Uterus (tissue), 4 donors: ENCODE measurements around the gene SLIT3. TPM values are rescaled to one million over a fixed set of nuclear protein-coding genes. Genes with fewer than 3 reads are reported as not detected.

Source experiments
- DNase-seq, 2 donors: peaks; one replicate each; pipeline ENCODE4 v3.0.0-alpha.2; 2019 to 2020
- H3K27ac ChIP-seq, 2 donors: fragments of 200-600 bp; sonication (generic); 1 replicate in 1 of 2; 2 replicates in 1 of 2; pipeline ENCODE4 v1.5.1; 2016 to 2018
- H3K27me3 ChIP-seq, 2 donors: fragments of 200-600 bp; sonication (generic); one replicate each; pipeline ENCODE4 v1.5.1; 2018 to 2019; ENCODE audit warnings: control low read depth in 1 of 2
- H3K36me3 ChIP-seq, 2 donors: fragments of 200-600 bp; sonication (generic); one replicate each; pipeline ENCODE4 v1.5.1; 2019; ENCODE audit warnings: control low read depth in 1 of 2
- H3K4me1 ChIP-seq, 2 donors: fragments of 200-600 bp; sonication (generic); one replicate each; pipeline ENCODE4 v1.5.1; 2018 to 2019; ENCODE audit warnings: control low read depth in 1 of 2
- H3K4me3 ChIP-seq, 2 donors: fragments of 200-600 bp; sonication (generic); 1 replicate in 1 of 2; 2 replicates in 1 of 2; pipeline ENCODE4 v1.5.1; 2018 to 2019; ENCODE audit warnings: mild to moderate bottlenecking in 1 of 2
- H3K9me3 ChIP-seq, 2 donors: fragments of 200-600 bp; sonication (generic); one replicate each; pipeline ENCODE4 v1.5.1; 2019; ENCODE audit warnings: control low read depth in 1 of 2
- CTCF ChIP-seq, 4 experiments: fragments of 200-600 bp in 2 of 4; fragments of 450-650 bp in 2 of 4; sonication (generic) in 2 of 4; IDR thresholded peaks; one replicate each; pipeline ENCODE4 v1.5.1; 2016 to 2019; ENCODE audit warnings: antibody characterized with exemption in 4 of 4, mild to moderate bottlenecking in 2 of 4, moderate library complexity in 1 of 4
- POLR2A ChIP-seq, 2 donors: fragments of 450-650 bp; IDR thresholded peaks; one replicate each; pipeline ENCODE4 v1.6.1; 2016; ENCODE audit warnings: antibody characterized with exemption in 2 of 2, mild to moderate bottlenecking in 1 of 2, moderate library complexity in 1 of 2
- intact Hi-C: fragments of 100-400 bp; cut with DNase I; formaldehyde crosslinking; loops from one replicate; pipeline ENCODE4 v1.15.1; 2023; ENCODE audit warnings: low total_unique reads
- total RNA-seq, 4 donors: library from RNA; depleted of rRNA in 3 of 4; stranded (reverse); fragments of >200 nt in 3 of 4; gene quantifications; one replicate each; pipeline versions ENCODE4 v1.1.0 to v1.2.4, GENCODE V29; 2014 to 2023
- donor health status: DM: yes; HTN: yes; CAD: no.

The SLIT3 gene
- total RNA-seq, 4 donors from 2014 or later: 9.4 to 62.2 (median 28.1) TPM

- no peaks in the 10 kb centered on the region for H3K9me3 ChIP-seq
- no peaks in the 10 kb centered on the region for H3K36me3 ChIP-seq
- no peak for DNase-seq
- TF ChIP-seq POLR2A (IDR thresholded peaks at IDR 0.05) (no peak), CTCF (IDR thresholded peaks at IDR 0.05) (no peak)
- no peaks in the 10 kb centered on the region for H3K4me1 ChIP-seq
- intact Hi-C loops: no loop called here
- H3K27me3 ChIP-seq: no peaks in the 10 kb centered on the region
- H3K4me3 ChIP-seq: no peak overlapping the region
- H3K27ac ChIP-seq: no peak overlapping the region
Measured at GRCh38 chr5:168962306-168962705, 338.6 kb downstream of the SLIT3 start.

- no peak overlapping the region for H3K4me3 ChIP-seq
- H3K4me1 ChIP-seq: no peaks in the 10 kb centered on the region
- TF ChIP-seq CTCF (IDR thresholded peaks at IDR 0.05): no peak
- TF ChIP-seq POLR2A (IDR thresholded peaks at IDR 0.05): no peak
- H3K9me3 ChIP-seq: no peaks in the 10 kb centered on the region
- no peak for DNase-seq
- H3K36me3 ChIP-seq: no peaks in the 10 kb centered on the region
- no peaks in the 10 kb centered on the region for H3K27me3 ChIP-seq
- H3K27ac ChIP-seq: no peak overlapping the region
- intact Hi-C loops: no loop called here
Measured at GRCh38 chr5:168961681-168962080, 339.3 kb downstream of the SLIT3 start.

GRCh38 chr5:168960497-168960896 lies 340.4 kb downstream of the SLIT3 start:
- Histone ChIP-seq H3K27ac (no peak overlapping the region), H3K4me1 (no peaks in the 10 kb centered on the region), H3K9me3 (no peaks in the 10 kb centered on the region), H3K36me3 (no peaks in the 10 kb centered on the region), H3K27me3 (no peaks in the 10 kb centered on the region), H3K4me3 (no peak overlapping the region)
- intact Hi-C loops: no loop called here
- no peak for TF ChIP-seq POLR2A (IDR thresholded peaks at IDR 0.05)
- no peak for TF ChIP-seq CTCF (IDR thresholded peaks at IDR 0.05)
- DNase-seq: no peak

- Histone ChIP-seq H3K4me1 (no peaks in the 10 kb centered on the region), H3K27ac (no peak overlapping the region), H3K9me3 (no peaks in the 10 kb centered on the region)
Measured at GRCh38 chr5:168953351-168953750, 347.6 kb downstream of the SLIT3 start.

GRCh38 chr5:168952196-168952595 lies 348.7 kb downstream of the SLIT3 start:
- H3K9me3 ChIP-seq: no peaks in the 10 kb centered on the region
- H3K27ac ChIP-seq: no peak overlapping the region
- H3K4me1 ChIP-seq: no peaks in the 10 kb centered on the region
- H3K36me3 ChIP-seq: no peaks in the 10 kb centered on the region
- no peaks in the 10 kb centered on the region for H3K27me3 ChIP-seq
- TF ChIP-seq CTCF (IDR thresholded peaks at IDR 0.05) (no peak), POLR2A (IDR thresholded peaks at IDR 0.05) (no peak)
- no peak overlapping the region for H3K4me3 ChIP-seq
- intact Hi-C loops: no loop called here
- no peak for DNase-seq

More at GRCh38 chr5:168953351-168953750, 347.6 kb downstream of the SLIT3 start:
- Histone ChIP-seq H3K4me3 (no peak overlapping the region), H3K27me3 (no peaks in the 10 kb centered on the region), H3K36me3 (no peaks in the 10 kb centered on the region)
- no peak for DNase-seq
- intact Hi-C loops: no loop called here
- no peak for TF ChIP-seq CTCF (IDR thresholded peaks at IDR 0.05)
- TF ChIP-seq POLR2A (IDR thresholded peaks at IDR 0.05): no peak
